Transverse colon (tissue), 4 donors: ENCODE data around the gene CCNY. TPM values are rescaled to one million over a fixed set of nuclear protein-coding genes. Genes with fewer than 3 reads are reported as not detected.
A peak's percentile ranks its signal among the peaks of the same experiment; 100 is the strongest.

Experiments used
- DNase-seq: peaks from one replicate; pipeline ENCODE4 v3.0.0-alpha.2; 2019
- H3K27ac ChIP-seq, 4 donors: fragments of 200-600 bp; sonication (generic); 2 replicates each; pipeline ENCODE4 v1.5.1; 2016 to 2018; ENCODE audit warnings: inconsistent platforms in 4 of 4
- H3K27me3 ChIP-seq: fragments of 200-600 bp; sonication (generic); 2 replicates; pipeline ENCODE4 v1.5.1; 2017; ENCODE audit warnings: inconsistent platforms
- H3K36me3 ChIP-seq, 4 donors: fragments of 200-600 bp; sonication (generic); 2 replicates each; pipeline ENCODE4 v1.5.1; 2017 to 2019; ENCODE audit warnings: inconsistent platforms in 4 of 4
- H3K4me1 ChIP-seq, 4 donors: fragments of 200-600 bp; sonication (generic); 2 replicates each; pipeline ENCODE4 v1.5.1; 2017 to 2020; ENCODE audit warnings: inconsistent platforms in 4 of 4
- H3K4me3 ChIP-seq, 4 donors: fragments of 200-600 bp; sonication (generic); 1 replicate in 1 of 4; 2 replicates in 3 of 4; pipeline versions ENCODE4 v1.5.1 to v1.6.1; 2017 to 2019; ENCODE audit warnings: inconsistent platforms in 4 of 4
- H3K9me3 ChIP-seq, 2 donors: fragments of 200-600 bp; sonication (generic); 2 replicates each; pipeline ENCODE4 v1.5.1; 2017 to 2019; ENCODE audit warnings: inconsistent platforms in 2 of 2
- CTCF ChIP-seq, 5 experiments: fragments of 200-600 bp in 3 of 5; fragments of 450-650 bp in 2 of 5; sonication (generic) in 3 of 5; IDR thresholded peaks; 1 replicate in 2 of 5; 2 replicates in 3 of 5; pipeline ENCODE4 v1.5.1; 2016 to 2017; ENCODE audit warnings: antibody characterized with exemption in 5 of 5, inconsistent platforms in 3 of 5, mild to moderate bottlenecking in 2 of 5, moderate library complexity in 1 of 5
- EP300 ChIP-seq: sonication (generic); formaldehyde crosslinking; IDR thresholded peaks from one replicate; pipeline ENCODE4 v1.6.1; 2017; ENCODE audit warnings: antibody characterized with exemption, low read depth
- POLR2A ChIP-seq: fragments of 450-650 bp; IDR thresholded peaks from one replicate; pipeline ENCODE4 v1.6.1; 2016; ENCODE audit warnings: antibody characterized with exemption, mild to moderate bottlenecking, moderate library complexity
- POLR2AphosphoS5 ChIP-seq, 3 donors: sonication (generic); formaldehyde crosslinking; IDR thresholded peaks; one replicate each; pipeline ENCODE4 v1.6.1; 2016; ENCODE audit warnings: antibody characterized with exemption in 3 of 3
- WGBS, 2 donors: methylation state at CpG; one replicate each; pipeline ENCODE4 v1.1.5; 2018; ENCODE audit warnings: low coverage in 1 of 2; 5-methylcytosine and 5-hydroxymethylcytosine counted together
- in situ Hi-C, 4 donors: fragments of 200-750 bp; cut with MboI; loops; one replicate each; pipeline versions ENCODE4 v1.15.0 to v1.15.1; 2017; ENCODE audit warnings: low sequenced_read_pairs in 3 of 4, low pct_ligation_motif_present in 1 of 4, low pct_unique_long_range_greater_than_20kb in 1 of 4
- intact Hi-C: fragments of 100-400 bp; cut with DNase I; formaldehyde crosslinking; loops from one replicate; pipeline ENCODE4 v1.15.1; 2023; ENCODE audit warnings: low total_unique reads
- total RNA-seq, 4 donors: library from RNA; depleted of rRNA; stranded (reverse); fragments of >200 nt; gene quantifications; one replicate each; pipeline ENCODE4 v1.1.0, GENCODE V29; 2016

Gene CCNY
- total RNA-seq, 4 donors from 2014 or later = 19.5 to 53.9 (median 41.4) TPM

- in situ Hi-C loops = no loop called here
- DNase-seq = peak; percentile 26
- Histone ChIP-seq H3K27me3 (no peaks in the 10 kb centered on the region), H3K27ac (peak overlapping the region; percentile 70 to 83 (median 82)), H3K9me3 (no peaks in the 10 kb centered on the region), H3K4me3 (no peak overlapping the region), H3K4me1 (peaks cover 17 to 63% (median 35%) of the 10 kb centered on the region in 4 donors), H3K36me3 (no peaks in the 10 kb centered on the region)
- TF ChIP-seq POLR2AphosphoS5 (IDR thresholded peaks at IDR 0.05) (peak; percentile 25 to 73 (median 32)), EP300 (no peak), CTCF (IDR thresholded peaks at IDR 0.05) (no peak), POLR2A (no peak)
- 67 to 72% methylated on average over 5 of the region's 5 CpGs for WGBS, 2 donors
- intact Hi-C loops = no loop called here
These were observed 85.4 kb downstream of the CCNY start for GRCh38 chr10:35421553-35422178.

- DNase-seq = no peak
- intact Hi-C loops (no loop called here), in situ Hi-C loops (no loop called here)
- H3K36me3 ChIP-seq = no peaks in the 10 kb centered on the region
- no peaks in the 10 kb centered on the region for H3K27me3 ChIP-seq
- TF ChIP-seq POLR2A = no peak
- WGBS, 2 donors = 50 to 81% methylated on average over 5 of the region's 5 CpGs
- no peaks in the 10 kb centered on the region for H3K9me3 ChIP-seq
- H3K4me1 ChIP-seq = peaks cover 17 to 63% (median 35%) of the 10 kb centered on the region in 4 donors
- H3K27ac ChIP-seq = peak overlapping the region; percentile 70 to 83 (median 82)
- H3K4me3 ChIP-seq = no peak overlapping the region
These were observed 85.9 kb downstream of the CCNY start for GRCh38 chr10:35422228-35422627.

GRCh38 chr10:35423505-35424306 is 87.4 kb downstream of the CCNY start:
- Histone ChIP-seq H3K4me3 (no peak overlapping the region), H3K9me3 (no peaks in the 10 kb centered on the region), H3K36me3 (no peaks in the 10 kb centered on the region), H3K27ac (peak overlapping the region; percentile 13 to 45 (median 28)), H3K27me3 (no peaks in the 10 kb centered on the region), H3K4me1 (peaks cover 15 to 53% (median 33%) of the 10 kb centered on the region in 4 donors)
- no peak for DNase-seq
- 94 to 97% methylated on average over 9 to 11 of the region's 11 CpGs for WGBS, 2 donors
- intact Hi-C loops = no loop called here
- TF ChIP-seq CTCF (IDR thresholded peaks at IDR 0.05) (no peak), EP300 (no peak), POLR2AphosphoS5 (IDR thresholded peaks at IDR 0.05) (no peak), POLR2A (no peak)
- in situ Hi-C loops = no loop called here

GRCh38 chr10:35424680-35425285 is 88.5 kb downstream of the CCNY start:
- TF ChIP-seq EP300 = no peak
- no peak for TF ChIP-seq CTCF (IDR thresholded peaks at IDR 0.05)
- no peak for TF ChIP-seq POLR2A
- TF ChIP-seq POLR2AphosphoS5 (IDR thresholded peaks at IDR 0.05) = no peak
- no peaks in the 10 kb centered on the region for H3K27me3 ChIP-seq
- intact Hi-C loops = no loop called here
- in situ Hi-C loops = no loop called here
- peaks cover 15 to 53% (median 33%) of the 10 kb centered on the region in 4 donors for H3K4me1 ChIP-seq
- WGBS, 2 donors = 79 to 100% methylated on average over 1 to 8 of the region's 8 CpGs
- H3K9me3 ChIP-seq = no peaks in the 10 kb centered on the region
- no peaks in the 10 kb centered on the region for H3K36me3 ChIP-seq
- H3K27ac ChIP-seq = peak overlapping the region; percentile 13 to 45 (median 28)
- no peak overlapping the region for H3K4me3 ChIP-seq
- no peak for DNase-seq
